GM06990 (cell line): ENCODE results near the gene HIP1R.

Experiments used
- DNase-seq: peaks from one replicate; pipeline ENCODE4 v3.0.0-alpha.2; 2011; ENCODE audit not compliant: insufficient read length; ENCODE audit errors: extremely low read depth
- H3K27me3 ChIP-seq: replicated peaks from 2 replicates; pipeline ENCODE4 v1.6.0; 2011; ENCODE audit warnings: low read length; ENCODE audit not compliant: control insufficient read depth, insufficient read depth
- H3K36me3 ChIP-seq: 2 replicates; pipeline ENCODE4 v1.5.1; 2011; ENCODE audit warnings: low read length; ENCODE audit not compliant: control insufficient read depth, insufficient read depth
- H3K4me3 ChIP-seq: replicated peaks from 2 replicates; pipeline ENCODE4 v1.5.1; 2011; ENCODE audit warnings: low read depth, mild to moderate bottlenecking, control low read depth, low read length
- TF ChIP-seq, protein P1 (sequence below): IDR thresholded peaks from 2 replicates; pipeline ENCODE4 v1.5.1; 2011; ENCODE audit warnings: low read length, control low read depth, mild to moderate bottlenecking, inconsistent platforms; ENCODE audit not compliant: insufficient read depth, poor library complexity, severe bottlenecking

Gene HIP1R

DNA sequence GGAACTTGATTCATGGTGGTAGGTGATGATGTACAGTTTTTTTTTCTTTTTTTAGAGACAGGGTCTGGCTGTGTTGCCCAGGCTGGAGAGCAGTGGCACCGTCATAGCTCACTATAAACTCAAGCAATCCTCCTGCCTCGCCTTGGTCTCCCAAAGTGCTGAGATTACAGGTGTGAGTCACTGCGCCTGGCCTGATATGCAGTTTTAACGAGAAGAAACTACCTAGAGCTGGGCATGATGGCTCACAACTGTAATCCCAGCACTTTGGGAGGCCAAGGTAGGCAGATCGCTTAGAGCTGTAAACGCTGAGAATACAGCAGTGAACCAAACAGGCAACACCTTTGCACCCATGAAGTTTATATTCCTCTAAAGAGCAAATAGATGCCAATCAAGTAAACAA lies 73.7 kb downstream of the HIP1R start:
- Histone ChIP-seq H3K36me3 (no peaks in the 10 kb centered on the region), H3K4me3 (no peak overlapping the region), H3K27me3 (no peaks in the 10 kb centered on the region)
- TF ChIP-seq, protein P1, sequence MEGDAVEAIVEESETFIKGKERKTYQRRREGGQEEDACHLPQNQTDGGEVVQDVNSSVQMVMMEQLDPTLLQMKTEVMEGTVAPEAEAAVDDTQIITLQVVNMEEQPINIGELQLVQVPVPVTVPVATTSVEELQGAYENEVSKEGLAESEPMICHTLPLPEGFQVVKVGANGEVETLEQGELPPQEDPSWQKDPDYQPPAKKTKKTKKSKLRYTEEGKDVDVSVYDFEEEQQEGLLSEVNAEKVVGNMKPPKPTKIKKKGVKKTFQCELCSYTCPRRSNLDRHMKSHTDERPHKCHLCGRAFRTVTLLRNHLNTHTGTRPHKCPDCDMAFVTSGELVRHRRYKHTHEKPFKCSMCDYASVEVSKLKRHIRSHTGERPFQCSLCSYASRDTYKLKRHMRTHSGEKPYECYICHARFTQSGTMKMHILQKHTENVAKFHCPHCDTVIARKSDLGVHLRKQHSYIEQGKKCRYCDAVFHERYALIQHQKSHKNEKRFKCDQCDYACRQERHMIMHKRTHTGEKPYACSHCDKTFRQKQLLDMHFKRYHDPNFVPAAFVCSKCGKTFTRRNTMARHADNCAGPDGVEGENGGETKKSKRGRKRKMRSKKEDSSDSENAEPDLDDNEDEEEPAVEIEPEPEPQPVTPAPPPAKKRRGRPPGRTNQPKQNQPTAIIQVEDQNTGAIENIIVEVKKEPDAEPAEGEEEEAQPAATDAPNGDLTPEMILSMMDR = no peak
- DNase-seq = no peak

DNA sequence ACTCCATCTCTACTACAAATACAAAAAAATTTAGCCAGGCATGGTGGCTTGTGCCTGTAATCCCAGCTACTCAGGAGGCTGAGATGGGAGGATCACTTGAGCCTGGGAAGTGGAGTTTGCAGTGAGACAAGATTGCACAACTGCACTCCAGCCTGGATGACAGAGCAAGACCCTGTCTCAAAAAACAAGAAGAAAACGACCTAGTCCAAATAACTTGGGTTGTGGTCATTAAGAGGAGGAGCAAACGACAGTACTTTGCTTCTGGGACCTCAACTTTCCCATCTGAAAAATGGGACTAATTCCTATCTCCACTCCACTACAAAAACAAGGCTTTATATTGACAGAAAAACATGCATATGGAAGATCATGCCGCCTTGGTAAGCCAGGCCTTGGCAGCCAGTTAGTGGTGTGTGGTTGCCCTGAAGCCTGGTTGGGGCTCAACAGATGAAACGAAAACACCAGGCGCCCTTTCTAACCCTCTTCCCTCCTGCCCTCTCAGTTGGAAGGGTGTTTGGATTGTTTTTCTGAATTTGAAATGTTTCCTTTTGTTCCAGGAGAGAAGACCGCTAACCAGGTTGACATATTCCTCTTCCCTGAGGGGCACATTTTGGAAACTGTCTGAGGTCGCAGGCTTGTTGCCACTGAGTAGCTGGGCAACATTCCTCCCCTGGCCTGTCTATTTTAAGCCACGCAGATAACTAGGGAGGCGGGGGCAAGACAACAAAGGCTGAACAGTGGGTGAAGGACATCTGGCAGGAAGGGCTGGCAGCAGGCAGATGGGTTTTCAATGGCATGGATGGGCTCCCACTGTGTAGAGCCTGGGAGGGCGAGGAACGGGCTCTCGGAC lies 74.4 kb downstream of the HIP1R start:
- TF ChIP-seq, protein P1 = no peak
- Histone ChIP-seq H3K4me3 (no peak overlapping the region), H3K27me3 (no peaks in the 10 kb centered on the region), H3K36me3 (no peaks in the 10 kb centered on the region)
- DNase-seq = no peak
